ENCODE measurements around the gene ATXN7L3. TPM values are rescaled to one million over a fixed set of nuclear protein-coding genes. Genes with fewer than 3 reads are reported as not detected.

Gene ATXN7L3
- total and polyA plus RNA-seq, 9 of the 15 experiments (the other 6 are each of a cell fraction or from before 2014, with no cell fraction given), result 0.62 to 66.1 (median 33.2) TPM

DNA sequence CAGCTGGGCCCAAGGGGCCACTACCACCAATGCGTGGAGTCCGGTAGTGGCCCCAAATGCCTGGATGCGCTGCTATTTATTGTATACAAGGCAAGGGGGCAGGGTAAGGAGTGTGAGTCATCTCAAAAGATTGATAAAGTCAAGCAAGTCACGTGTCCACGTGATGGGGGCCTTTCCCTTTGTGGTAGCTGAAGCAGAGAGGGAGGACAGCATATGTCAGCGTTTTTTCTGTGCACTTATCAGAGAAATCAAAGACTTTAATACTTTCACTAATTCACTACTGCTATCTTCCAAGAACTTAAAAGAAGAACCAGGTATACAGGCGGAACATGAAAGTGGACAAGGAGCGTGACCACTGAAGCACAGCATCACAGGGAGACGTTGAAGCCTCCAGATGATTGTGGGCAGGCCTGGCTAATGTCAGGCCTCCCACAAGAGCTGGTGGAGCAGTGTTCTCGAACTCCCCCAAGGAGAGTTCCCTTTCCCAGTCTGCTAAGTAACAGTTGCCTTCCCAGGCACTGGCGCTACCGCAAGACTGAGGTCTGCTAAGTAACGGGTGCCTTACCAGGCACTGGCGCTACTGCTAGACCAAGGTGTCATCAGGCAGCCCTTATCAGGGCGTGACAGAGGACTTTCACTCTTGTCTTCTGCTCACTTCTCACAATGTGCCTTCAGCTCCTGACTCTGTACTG, 40.0 kb downstream of the ATXN7L3 start (continued):
- TF ChIP-seq, protein P1, sequence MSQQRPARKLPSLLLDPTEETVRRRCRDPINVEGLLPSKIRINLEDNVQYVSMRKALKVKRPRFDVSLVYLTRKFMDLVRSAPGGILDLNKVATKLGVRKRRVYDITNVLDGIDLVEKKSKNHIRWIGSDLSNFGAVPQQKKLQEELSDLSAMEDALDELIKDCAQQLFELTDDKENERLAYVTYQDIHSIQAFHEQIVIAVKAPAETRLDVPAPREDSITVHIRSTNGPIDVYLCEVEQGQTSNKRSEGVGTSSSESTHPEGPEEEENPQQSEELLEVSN (IDR thresholded peaks at IDR 0.05; ENCODE audit: borderline replicate concordance in 1 of 2, extremely low read depth in 1 of 2, insufficient read depth in 1 of 2, insufficient read length in 1 of 2, low read depth in 1 of 2, low read length in 1 of 2, poor library complexity in 1 of 2, severe bottlenecking in 1 of 2), result peak; percentile 3 to 29
- TF ChIP-seq IRF2 (CRISPR knock-in tag; IDR thresholded peaks at IDR 0.05) (no peak), DPF2 (IDR thresholded peaks at IDR 0.05) (peak; percentile 91), RBM14 (IDR thresholded peaks at IDR 0.05; ENCODE audit: borderline replicate concordance, insufficient read depth, low read depth, low read length) (no peak), TOE1 (IDR thresholded peaks at IDR 0.05; ENCODE audit: borderline replicate concordance) (peak; percentile 96), TOE1 (CRISPR knock-in tag; IDR thresholded peaks at IDR 0.05; ENCODE audit: borderline replicate concordance, low read depth) (no peak), POLR2AphosphoS5 (IDR thresholded peaks at IDR 0.05; ENCODE audit: control insufficient read depth, insufficient read depth, low read depth, low read length) (peak; percentile 40; the same call in 1 of the 2 replicates), HDGF (IDR thresholded peaks at IDR 0.05) (no peak), SMAD3 (CRISPR knock-in tag; conservative IDR thresholded peaks at IDR 0.05) (0 out of 2 replicates have a peak, but pooled peaks have one; percentile 7), ZNF584 (CRISPR knock-in tag; IDR thresholded peaks at IDR 0.05; ENCODE audit: low read depth) (peak; percentile 67; the same call in 1 of the 2 replicates), ZNF212 (CRISPR knock-in tag; IDR thresholded peaks at IDR 0.05) (no peak), TEAD4 (IDR thresholded peaks at IDR 0.05; ENCODE audit: low read length) (peak; percentile 68), TEAD4 (CRISPR knock-in tag; IDR thresholded peaks at IDR 0.05; ENCODE audit: borderline replicate concordance) (no peak), FUS (optimal IDR thresholded peaks at IDR 0.05; ENCODE audit: low read depth, low read length) (no peak), LEF1 (IDR thresholded peaks at IDR 0.05) (peak; percentile 89), NFE2L1 (tag; IDR thresholded peaks at IDR 0.05; ENCODE audit: borderline replicate concordance, low read depth) (no peak), REST (IDR thresholded peaks at IDR 0.05; ENCODE audit: borderline replicate concordance) (peak; percentile 62), REST (CRISPR knock-in tag; IDR thresholded peaks at IDR 0.05; ENCODE audit: low read depth) (no peak), ZSCAN32 (CRISPR knock-in tag; IDR thresholded peaks at IDR 0.05) (no peak), ZNF766 (CRISPR knock-in tag; conservative IDR thresholded peaks at IDR 0.05) (peak; percentile 67; the same call in 1 of the 2 replicates)

All from K562 (cell line).